ENCODE results near the gene HOOK1. TPM values are rescaled to one million over a fixed set of nuclear protein-coding genes. Genes with fewer than 3 reads are reported as not detected.
"Not testable (repeated sequence)": the region's sequence is repeated elsewhere in the genome, so short reads cannot be mapped to it uniquely, and the experiment has no call there.

HOOK1 gene
- total and polyA plus RNA-seq, 8 donors, result 10.9 to 32.0 (median 24.7) TPM

- WGBS, 2 donors, result 77 to 79% methylated on average over 2 of the region's 2 CpGs
These were observed 105.0 kb downstream of the HOOK1 start for GRCh38 chr1:59919746-59920145.

GRCh38 chr1:59921258-59921899, 106.6 kb downstream of the HOOK1 start:
- intact Hi-C loops (cut with DNase I); DNase-seq; H3K27me3 ChIP-seq; H3K4me1 ChIP-seq; H3K9me3 ChIP-seq; H3K4me3 ChIP-seq; H3K36me3 ChIP-seq; ATAC-seq; FAIRE-seq; H3K27ac ChIP-seq: not testable (repeated sequence)
- 52 to 58% methylated on average over 6 of the region's 6 CpGs for WGBS, 2 donors

More at GRCh38 chr1:59919746-59920145, 105.0 kb downstream of the HOOK1 start:
- Histone ChIP-seq H3K4me3 (no peak overlapping the region), H3K4me1 (no peaks in the 10 kb centered on the region), H3K27me3 (no peaks in the 10 kb centered on the region), H3K27ac (no peak overlapping the region), H3K9me3 (no peaks in the 10 kb centered on the region), H3K36me3 (no peaks in the 10 kb centered on the region)
- no peak for DNase-seq
- ATAC-seq, result no peak
- intact Hi-C loops (cut with DNase I), result no loop called here
- no peak for TF ChIP-seq CTCF (IDR thresholded peaks at IDR 0.05)
- FAIRE-seq, result no peak

GRCh38 chr1:59924653-59925052, 109.9 kb downstream of the HOOK1 start:
- no peaks in the 10 kb centered on the region for H3K9me3 ChIP-seq
- H3K27ac ChIP-seq, result no peak overlapping the region
- no peak for TF ChIP-seq CTCF (IDR thresholded peaks at IDR 0.05)
- ATAC-seq (no peak), FAIRE-seq (no peak), DNase-seq (no peak)
- H3K4me3 ChIP-seq, result no peak overlapping the region
- H3K36me3 ChIP-seq, result no peaks in the 10 kb centered on the region
- peaks cover 0 to 3% (median 0%) of the 10 kb centered on the region in 3 donors for H3K4me1 ChIP-seq
- no peaks in the 10 kb centered on the region for H3K27me3 ChIP-seq
- intact Hi-C loops (cut with DNase I), result no loop called here

Other genes with a start within 250 kb of the HOOK1 start
- 1 to 10 TPM in 4 of 6 donors, under 1 TPM in 2; 0.28 to 4.8 (median 1.1) TPM for gene CYP2J2, start 111.8 kb downstream of the HOOK1 start, total RNA-seq
- 1 to 10 TPM; 2.4 to 3.1 TPM for gene CYP2J2, start 111.8 kb downstream of the HOOK1 start, polyA plus RNA-seq